ENCODE measurements around the gene LOXL3.

Gene LOXL3

GRCh38 chr2:74529357-74530238, 24.1 kb downstream of the LOXL3 start, which contains the start of the genes AUP1 and HTRA2 (continued):
- no peak for TF ChIP-seq ZNF18 (tag by site-specific recombination; IDR thresholded peaks at IDR 0.05)
- no peak for TF ChIP-seq ZNF561 (tag by site-specific recombination; IDR thresholded peaks at IDR 0.05; ENCODE audit: borderline replicate concordance)
- no peak for TF ChIP-seq FEZF1 (tag by site-specific recombination; IDR thresholded peaks at IDR 0.05)
- 0 out of 2 replicates have a peak, but pooled peaks have one; percentile 36 for TF ChIP-seq KLF16 (tag by site-specific recombination; IDR thresholded peaks at IDR 0.05)
- no peak for TF ChIP-seq ZNF362 (tag by site-specific recombination; IDR thresholded peaks at IDR 0.05)
- peak; percentile 87 for TF ChIP-seq ZBTB7A (tag by site-specific recombination; IDR thresholded peaks at IDR 0.05; ENCODE audit: low read depth)
- TF ChIP-seq ZNF133 (tag by site-specific recombination; IDR thresholded peaks at IDR 0.05), result no peak
- TF ChIP-seq ZNF324 (tag by site-specific recombination; IDR thresholded peaks at IDR 0.05), result peak; percentile 53; the same call in 1 of the 2 replicates
- no peak for TF ChIP-seq MEIS1 (CRISPR knock-in tag; IDR thresholded peaks at IDR 0.05; ENCODE audit: borderline replicate concordance)
- peak; percentile 42; the same call in 1 of the 2 replicates for TF ChIP-seq BCL11A (tag by site-specific recombination; IDR thresholded peaks at IDR 0.05; ENCODE audit: low read depth)
- TF ChIP-seq ZNF155 (tag by site-specific recombination; IDR thresholded peaks at IDR 0.05), result no peak
- TF ChIP-seq ZSCAN18 (tag by site-specific recombination; IDR thresholded peaks at IDR 0.05), result no peak
- no peak; the same call in none of the 2 replicates for TF ChIP-seq SP7 (tag by site-specific recombination; IDR thresholded peaks at IDR 0.05)
- TF ChIP-seq ZSCAN16 (tag by site-specific recombination; IDR thresholded peaks at IDR 0.05), result no peak
- TF ChIP-seq HOXA7 (CRISPR knock-in tag; IDR thresholded peaks at IDR 0.05; ENCODE audit: borderline replicate concordance), result no peak
- TF ChIP-seq ZBTB17 (tag by site-specific recombination; IDR thresholded peaks at IDR 0.05), result peak; percentile 88
- TF ChIP-seq ZNF555 (tag by site-specific recombination; conservative IDR thresholded peaks at IDR 0.05), result no peak
- TF ChIP-seq KLF1 (tag by site-specific recombination; IDR thresholded peaks at IDR 0.05), result peak; percentile 10; the same call in 1 of the 2 replicates
- TF ChIP-seq ZNF423 (tag by site-specific recombination; IDR thresholded peaks at IDR 0.05), result 0 out of 2 replicates have a peak, but pooled peaks have one; percentile 20
- no peak for TF ChIP-seq ZNF132 (tag by site-specific recombination; IDR thresholded peaks at IDR 0.05; ENCODE audit: borderline replicate concordance)
- TF ChIP-seq GLIS1 (tag by site-specific recombination; IDR thresholded peaks at IDR 0.05), result peak; percentile 53
- TF ChIP-seq ZNF398 (tag by site-specific recombination; IDR thresholded peaks at IDR 0.05), result no peak
- TF ChIP-seq WT1 (tag by site-specific recombination; IDR thresholded peaks at IDR 0.05), result peak; percentile 64
- peak; percentile 69; the same call in 1 of the 2 replicates for TF ChIP-seq BCL11B (tag by site-specific recombination; IDR thresholded peaks at IDR 0.05; ENCODE audit: low read depth)
- TF ChIP-seq ZNF837 (tag by site-specific recombination; IDR thresholded peaks at IDR 0.05), result no peak
- no peak; the same call in 1 of the 2 replicates for TF ChIP-seq ZNF2 (tag by site-specific recombination; IDR thresholded peaks at IDR 0.05)
- no peak for TF ChIP-seq ZNF24 (tag by site-specific recombination; IDR thresholded peaks at IDR 0.05)
- TF ChIP-seq ZNF202 (tag by site-specific recombination; IDR thresholded peaks at IDR 0.05; ENCODE audit: borderline replicate concordance), result no peak
- TF ChIP-seq GLI4 (tag by site-specific recombination; IDR thresholded peaks at IDR 0.05), result no peak
- TF ChIP-seq ZNF266 (tag by site-specific recombination; IDR thresholded peaks at IDR 0.05; ENCODE audit: low read depth), result no peak
- no peak for TF ChIP-seq ZNF184 (tag by site-specific recombination; IDR thresholded peaks at IDR 0.05)
- TF ChIP-seq ZSCAN30 (tag by site-specific recombination; IDR thresholded peaks at IDR 0.05), result peak; percentile 38; the same call in 1 of the 2 replicates
- 0 out of 2 replicates have a peak, but pooled peaks have one; percentile 18 for TF ChIP-seq ZNF660 (tag by site-specific recombination; IDR thresholded peaks at IDR 0.05)
- peak; percentile 99 for TF ChIP-seq ZNF76 (tag by site-specific recombination; IDR thresholded peaks at IDR 0.05; ENCODE audit: borderline replicate concordance, low read depth)
